Measurements from ENCODE around the gene LRMDA. TPM values are rescaled to one million over a fixed set of nuclear protein-coding genes. Genes with fewer than 3 reads are reported as not detected.

Gene LRMDA
- total RNA-seq, 1 donor from 2014 or later = 19.4 TPM

DNA sequence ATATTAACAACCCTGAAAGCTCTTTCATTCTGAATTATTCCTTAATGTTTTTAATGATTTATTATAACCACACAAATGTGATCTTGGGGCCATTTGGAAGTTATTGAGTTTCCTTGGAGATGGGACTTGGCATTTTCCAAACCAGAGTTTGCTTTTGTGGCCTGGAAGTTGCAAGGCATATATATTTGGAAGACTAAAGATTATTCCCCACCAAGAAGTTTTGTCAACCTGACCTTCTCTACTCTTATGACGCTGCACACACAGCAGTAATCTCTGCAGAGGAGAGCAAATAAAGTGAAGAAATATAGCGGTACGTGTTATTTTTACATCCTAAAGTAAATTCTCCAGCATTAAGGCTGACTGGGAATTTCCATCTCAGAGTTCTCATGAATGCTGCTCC is 397.0 kb downstream of the LRMDA start:
- TF ChIP-seq, protein P1, sequence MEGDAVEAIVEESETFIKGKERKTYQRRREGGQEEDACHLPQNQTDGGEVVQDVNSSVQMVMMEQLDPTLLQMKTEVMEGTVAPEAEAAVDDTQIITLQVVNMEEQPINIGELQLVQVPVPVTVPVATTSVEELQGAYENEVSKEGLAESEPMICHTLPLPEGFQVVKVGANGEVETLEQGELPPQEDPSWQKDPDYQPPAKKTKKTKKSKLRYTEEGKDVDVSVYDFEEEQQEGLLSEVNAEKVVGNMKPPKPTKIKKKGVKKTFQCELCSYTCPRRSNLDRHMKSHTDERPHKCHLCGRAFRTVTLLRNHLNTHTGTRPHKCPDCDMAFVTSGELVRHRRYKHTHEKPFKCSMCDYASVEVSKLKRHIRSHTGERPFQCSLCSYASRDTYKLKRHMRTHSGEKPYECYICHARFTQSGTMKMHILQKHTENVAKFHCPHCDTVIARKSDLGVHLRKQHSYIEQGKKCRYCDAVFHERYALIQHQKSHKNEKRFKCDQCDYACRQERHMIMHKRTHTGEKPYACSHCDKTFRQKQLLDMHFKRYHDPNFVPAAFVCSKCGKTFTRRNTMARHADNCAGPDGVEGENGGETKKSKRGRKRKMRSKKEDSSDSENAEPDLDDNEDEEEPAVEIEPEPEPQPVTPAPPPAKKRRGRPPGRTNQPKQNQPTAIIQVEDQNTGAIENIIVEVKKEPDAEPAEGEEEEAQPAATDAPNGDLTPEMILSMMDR (IDR thresholded peaks at IDR 0.05; ENCODE audit: unreplicated experiment) = no peak
- Mint-ChIP-seq H3K27ac (ENCODE audit: unreplicated experiment) (no peak overlapping the region), H3K4me1 (ENCODE audit: unreplicated experiment) (no peaks in the 10 kb centered on the region), H3K27me3 (ENCODE audit: unreplicated experiment) (no peaks in the 10 kb centered on the region), H3K36me3 (ENCODE audit: low read depth, unreplicated experiment) (peaks cover 9% of the 10 kb centered on the region), H3K4me3 (ENCODE audit: unreplicated experiment) (no peak overlapping the region), H3K9me3 (ENCODE audit: unreplicated experiment) (no peaks in the 10 kb centered on the region)
- no peak for DNase-seq (ENCODE audit: low spot score)

DNA sequence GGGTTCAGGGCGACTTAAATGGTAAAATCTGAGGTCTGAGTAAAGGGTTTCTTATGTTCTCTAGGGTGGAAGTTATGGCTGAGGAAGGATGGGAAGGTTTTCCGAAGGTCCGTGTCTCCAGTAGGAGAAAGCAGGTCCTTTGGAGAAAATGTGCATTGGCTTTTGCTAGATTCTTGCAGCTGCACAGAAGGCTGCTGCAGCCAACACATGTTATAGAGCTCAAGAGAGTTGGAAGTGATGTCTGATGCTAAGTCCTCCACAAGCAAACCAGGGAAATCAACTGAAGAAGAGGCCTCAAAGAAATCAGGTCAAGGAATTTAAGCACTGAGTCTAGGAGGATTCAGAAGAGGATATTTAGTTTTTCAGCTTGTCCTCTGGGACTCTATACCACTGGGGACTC is 404.6 kb downstream of the LRMDA start:
- TF ChIP-seq, protein P1 (IDR thresholded peaks at IDR 0.05; ENCODE audit: unreplicated experiment) = no peak
- no peak overlapping the region for H3K27ac Mint-ChIP-seq (ENCODE audit: unreplicated experiment)
- DNase-seq (ENCODE audit: low spot score) = no peak
- H3K9me3 Mint-ChIP-seq (ENCODE audit: unreplicated experiment) = no peaks in the 10 kb centered on the region
- H3K4me3 Mint-ChIP-seq (ENCODE audit: unreplicated experiment) = no peak overlapping the region
- no peaks in the 10 kb centered on the region for H3K27me3 Mint-ChIP-seq (ENCODE audit: unreplicated experiment)
- peaks cover 11% of the 10 kb centered on the region for H3K36me3 Mint-ChIP-seq (ENCODE audit: low read depth, unreplicated experiment)
- no peaks in the 10 kb centered on the region for H3K4me1 Mint-ChIP-seq (ENCODE audit: unreplicated experiment)

DNA sequence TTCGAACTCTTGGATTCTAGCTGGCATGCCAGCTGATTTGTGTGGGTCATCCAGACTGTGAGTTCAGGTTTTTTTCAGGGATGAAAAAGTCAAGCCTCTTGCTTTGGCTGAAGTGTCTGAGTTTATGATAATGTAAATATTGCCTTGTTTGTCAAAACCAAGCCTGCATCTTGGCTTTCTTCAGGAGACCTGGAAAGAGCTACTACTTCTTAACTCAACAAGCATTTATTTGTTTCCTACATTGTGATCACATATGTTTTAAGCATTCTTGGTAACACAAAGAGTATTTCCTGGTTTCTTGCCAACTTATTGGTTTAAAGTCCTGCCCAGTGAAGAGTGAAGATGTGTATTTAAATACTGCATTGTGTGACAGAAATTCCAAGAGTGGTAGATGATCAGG is 407.1 kb downstream of the LRMDA start:
- DNase-seq (ENCODE audit: low spot score) = no peak
- Mint-ChIP-seq H3K4me1 (ENCODE audit: unreplicated experiment) (peaks cover 4% of the 10 kb centered on the region), H3K27ac (ENCODE audit: unreplicated experiment) (no peak overlapping the region), H3K27me3 (ENCODE audit: unreplicated experiment) (no peaks in the 10 kb centered on the region), H3K36me3 (ENCODE audit: low read depth, unreplicated experiment) (peaks cover 1% of the 10 kb centered on the region), H3K9me3 (ENCODE audit: unreplicated experiment) (no peaks in the 10 kb centered on the region), H3K4me3 (ENCODE audit: unreplicated experiment) (no peak overlapping the region)
- TF ChIP-seq, protein P1 (IDR thresholded peaks at IDR 0.05; ENCODE audit: unreplicated experiment) = no peak

DNA sequence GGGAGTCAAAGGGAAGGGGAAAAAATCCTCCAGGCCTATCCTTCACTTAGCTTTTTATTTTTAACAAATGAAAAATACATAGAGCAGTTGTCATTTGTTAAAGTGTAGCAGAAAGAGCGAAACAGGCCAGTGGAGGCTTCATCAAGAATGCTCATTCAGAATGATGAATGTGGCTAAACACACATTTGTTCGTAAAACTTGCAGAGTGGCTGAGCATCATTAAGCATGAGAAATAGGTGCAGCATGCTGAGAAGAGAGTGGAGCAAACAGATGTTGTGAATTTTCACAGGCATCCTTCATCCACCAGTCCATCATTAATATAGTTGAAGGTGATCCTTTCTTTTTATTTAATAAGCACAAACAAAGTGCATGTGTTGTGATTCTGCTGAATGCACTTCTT is 407.6 kb downstream of the LRMDA start:
- no peak for DNase-seq (ENCODE audit: low spot score)
- Mint-ChIP-seq H3K9me3 (ENCODE audit: unreplicated experiment) (no peaks in the 10 kb centered on the region), H3K27ac (ENCODE audit: unreplicated experiment) (no peak overlapping the region), H3K4me1 (ENCODE audit: unreplicated experiment) (peaks cover 10% of the 10 kb centered on the region), H3K36me3 (ENCODE audit: low read depth, unreplicated experiment) (no peaks in the 10 kb centered on the region), H3K4me3 (ENCODE audit: unreplicated experiment) (no peak overlapping the region), H3K27me3 (ENCODE audit: unreplicated experiment) (no peaks in the 10 kb centered on the region)
- TF ChIP-seq, protein P1 (IDR thresholded peaks at IDR 0.05; ENCODE audit: unreplicated experiment) = no peak

DNA sequence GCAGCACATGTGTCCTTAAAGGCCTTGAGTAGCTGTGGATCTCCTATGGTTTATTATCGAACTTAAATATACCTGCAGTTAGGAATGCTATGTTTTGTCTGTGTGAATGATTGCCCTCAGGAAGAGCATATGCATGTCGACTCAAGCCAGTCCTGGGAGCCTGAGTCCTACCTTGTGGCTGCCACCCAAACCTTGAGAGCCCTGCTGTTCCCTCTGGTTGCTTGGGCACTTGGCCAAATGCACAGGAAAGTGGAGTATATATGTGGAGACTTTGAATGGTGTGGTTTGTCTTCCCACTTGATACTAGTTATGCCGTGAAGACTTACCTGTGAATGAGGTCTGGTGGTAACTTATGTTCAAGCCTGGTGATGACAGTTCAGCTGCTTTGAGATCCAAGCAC is 409.8 kb downstream of the LRMDA start:
- no peak for DNase-seq (ENCODE audit: low spot score)
- peaks cover 3% of the 10 kb centered on the region for H3K27me3 Mint-ChIP-seq (ENCODE audit: unreplicated experiment)
- H3K4me3 Mint-ChIP-seq (ENCODE audit: unreplicated experiment) = no peak overlapping the region
- TF ChIP-seq, protein P1 (IDR thresholded peaks at IDR 0.05; ENCODE audit: unreplicated experiment) = no peak
- H3K9me3 Mint-ChIP-seq (ENCODE audit: unreplicated experiment) = no peaks in the 10 kb centered on the region
- peaks cover 25% of the 10 kb centered on the region for H3K4me1 Mint-ChIP-seq (ENCODE audit: unreplicated experiment)
- no peaks in the 10 kb centered on the region for H3K36me3 Mint-ChIP-seq (ENCODE audit: low read depth, unreplicated experiment)
- no peak overlapping the region for H3K27ac Mint-ChIP-seq (ENCODE audit: unreplicated experiment)
